NB4 (cell line): ENCODE measurements around the gene RHBDD1.

Experiments used
- MYC ChIP-seq: IDR thresholded peaks from 2 replicates; pipeline ENCODE4 v1.6.1; 2011; ENCODE audit warnings: low read depth, low read length
- POLR2A ChIP-seq: IDR thresholded peaks from 2 replicates; pipeline ENCODE4 v1.6.1; 2011; ENCODE audit warnings: mild to moderate bottlenecking; ENCODE audit not compliant: insufficient read length; ENCODE audit errors: extremely low read depth

GRCh38 chr2:226802573-226802972 lies 33.3 kb upstream of the RHBDD1 start:
- no peak for TF ChIP-seq MYC
- no peak for TF ChIP-seq POLR2A
